Cerebellar cortex (tissue), 1 donor: ENCODE results near the gene TNFSF11.

Experiments
- DNase-seq: peaks from one replicate; pipeline ENCODE4 v3.0.0-alpha.2; 2015; ENCODE audit warnings: low spot score

TNFSF11 gene

GRCh38 chr13:42654212-42654611, 80.3 kb downstream of the TNFSF11 start:
- no peak for DNase-seq

DNA sequence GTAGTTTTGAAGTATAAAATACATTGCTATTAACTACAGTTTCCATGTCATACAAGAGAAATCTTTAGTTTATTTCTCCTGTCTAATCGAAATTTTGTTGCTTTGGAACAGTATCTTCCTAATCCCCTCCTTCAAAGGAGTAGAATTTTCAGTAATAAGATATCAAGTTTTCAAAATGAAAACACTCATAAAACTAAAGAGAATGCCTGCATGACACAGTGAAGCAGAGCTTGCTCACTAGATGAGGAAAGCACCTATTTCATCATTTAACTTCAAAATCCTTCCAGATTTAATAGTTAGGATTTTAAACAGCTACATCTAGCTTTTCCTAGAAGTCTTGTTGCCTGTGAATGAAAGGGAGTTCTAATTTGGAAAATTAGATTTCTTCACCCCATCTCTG, 80.8 kb downstream of the TNFSF11 start:
- DNase-seq: no peak

- no peak for DNase-seq
Measured at GRCh38 chr13:42656161-42656560, 82.2 kb downstream of the TNFSF11 start.

DNA sequence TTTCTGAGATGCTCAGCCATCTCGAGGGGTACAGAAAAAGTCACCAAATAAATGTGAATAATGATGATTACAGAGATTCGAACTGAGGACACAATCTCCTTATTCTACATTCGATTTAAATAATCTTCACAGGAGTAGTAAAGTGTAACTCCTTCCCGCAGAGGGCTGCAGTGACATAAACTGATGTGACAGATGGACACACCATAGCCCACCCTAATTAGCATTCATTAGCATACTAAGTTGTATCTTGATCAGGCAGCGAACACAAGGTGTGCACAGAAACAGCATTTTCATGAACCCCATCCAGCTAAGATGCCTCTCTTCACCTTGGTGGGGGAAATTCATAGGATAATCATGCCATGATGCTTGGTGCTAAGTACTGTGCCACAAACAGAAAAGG, 83.0 kb downstream of the TNFSF11 start:
- no peak for DNase-seq
